NCI-H146 (cell line): Measurements from ENCODE around the gene SAT1.
A peak's percentile ranks its signal among the peaks of the same experiment; 100 is the strongest.

Source experiments
- DNase-seq: peaks from one replicate; lab custom pipeline; 2025; lab: John Stamatoyannopoulos, UW

Gene SAT1

GRCh38 chrX:23810279-23810678 lies 27.3 kb downstream of the SAT1 start:
- no peak for DNase-seq

- no peak for DNase-seq
These were observed 28.2 kb downstream of the SAT1 start for GRCh38 chrX:23811108-23811651.

- DNase-seq = no peak
These were observed 28.7 kb downstream of the SAT1 start for GRCh38 chrX:23811656-23812055.

GRCh38 chrX:23813808-23814207 lies 30.8 kb downstream of the SAT1 start:
- DNase-seq = no peak

GRCh38 chrX:23815376-23815775 lies 32.4 kb downstream of the SAT1 start:
- peak; percentile 12 for DNase-seq

- no peak for DNase-seq
These were observed 33.2 kb downstream of the SAT1 start for GRCh38 chrX:23816179-23816578.

- no peak for DNase-seq
These were observed 35.0 kb downstream of the SAT1 start for GRCh38 chrX:23817979-23818336.

GRCh38 chrX:23819385-23820234 lies 36.6 kb downstream of the SAT1 start:
- no peak for DNase-seq

GRCh38 chrX:23820235-23820782 lies 37.3 kb downstream of the SAT1 start:
- no peak for DNase-seq

- DNase-seq = no peak
These were observed 38.9 kb downstream of the SAT1 start for GRCh38 chrX:23821847-23822246.

- DNase-seq = peak; percentile 59
These were observed 39.4 kb downstream of the SAT1 start for GRCh38 chrX:23822397-23822796.

- DNase-seq = no peak
These were observed 39.9 kb downstream of the SAT1 start for GRCh38 chrX:23822841-23823240.

GRCh38 chrX:23825675-23826074 lies 42.7 kb downstream of the SAT1 start:
- DNase-seq = no peak

GRCh38 chrX:23826216-23826615 lies 43.2 kb downstream of the SAT1 start:
- DNase-seq = no peak

- no peak for DNase-seq
These were observed 43.7 kb downstream of the SAT1 start for GRCh38 chrX:23826653-23827052.

GRCh38 chrX:23828881-23829280 lies 45.9 kb downstream of the SAT1 start:
- DNase-seq = no peak

- no peak for DNase-seq
These were observed 49.7 kb downstream of the SAT1 start for GRCh38 chrX:23832721-23833120.
